ENCODE measurements around the gene CASP4.

CASP4 gene

DNA sequence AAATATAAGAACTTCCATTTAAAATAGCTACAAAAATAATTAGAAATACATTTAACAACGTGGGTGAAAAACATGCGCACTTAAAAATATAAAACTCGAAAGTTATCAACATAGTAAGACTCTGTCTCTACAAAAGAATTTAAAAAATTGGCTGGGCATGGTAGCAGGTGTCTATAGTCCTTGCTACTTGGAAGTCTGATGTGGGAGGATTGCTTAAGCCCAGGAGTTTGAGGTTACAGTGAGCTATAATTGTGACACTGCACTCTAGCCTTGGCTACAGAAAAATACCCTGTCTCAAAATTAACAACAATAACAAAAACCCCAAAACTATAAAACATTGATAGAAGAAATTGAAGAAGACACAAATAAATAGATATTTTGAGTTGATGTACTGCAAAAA, 56.3 kb downstream of the CASP4 start:
- H3K36me3 ChIP-seq (ENCODE audit: control insufficient read depth, low read length): no peaks in the 10 kb centered on the region
- H3K4me1 ChIP-seq (ENCODE audit: control insufficient read depth, low read length): no peaks in the 10 kb centered on the region
- H3K27me3 ChIP-seq (ENCODE audit: control insufficient read depth, low read length): no peaks in the 10 kb centered on the region
- no peaks in the 10 kb centered on the region for H3K79me2 ChIP-seq (ENCODE audit: control insufficient read depth, low read length)
- no peak overlapping the region for H3K27ac ChIP-seq (ENCODE audit: low read depth, low read length)
- H3K9me2 ChIP-seq (replicated peaks; ENCODE audit: control insufficient read depth, low read length): no peaks in the 10 kb centered on the region
- no peaks in the 10 kb centered on the region for H4K20me1 ChIP-seq (ENCODE audit: control insufficient read depth, insufficient read depth, low read depth, low read length)
- no peak overlapping the region for H3K4me2 ChIP-seq (ENCODE audit: low read length)
- no peaks in the 10 kb centered on the region for H3K9me3 ChIP-seq (ENCODE audit: control insufficient read depth, insufficient read depth, low read length)
- H3F3A ChIP-seq (ENCODE audit: control insufficient read depth, insufficient read depth): no peaks in the 10 kb centered on the region
- no peak for TF ChIP-seq EZH2phosphoT487 (IDR thresholded peaks at IDR 0.05; ENCODE audit: borderline replicate concordance, low read length)
- H3K4me3 ChIP-seq (ENCODE audit: low read length): no peak overlapping the region

DNA sequence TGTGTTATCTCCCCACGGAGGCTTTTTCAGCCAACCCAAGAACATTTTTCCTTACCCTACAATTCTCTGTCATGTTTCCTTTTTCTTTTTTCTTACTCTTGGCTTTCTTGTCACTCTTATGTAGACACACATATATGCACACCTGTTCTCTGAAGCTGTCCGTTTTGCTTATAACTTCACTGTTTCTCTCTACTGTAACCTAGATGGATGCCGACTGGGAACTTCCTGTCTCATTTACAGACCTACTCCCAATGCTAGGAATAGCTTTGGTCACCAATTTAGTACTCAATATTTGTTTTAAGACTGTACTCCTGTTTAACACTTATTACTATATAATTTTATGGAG, 60.2 kb downstream of the CASP4 start:
- no peak overlapping the region for H3K4me3 ChIP-seq (ENCODE audit: low read length)
- H3F3A ChIP-seq (ENCODE audit: control insufficient read depth, insufficient read depth): no peaks in the 10 kb centered on the region
- no peaks in the 10 kb centered on the region for H3K36me3 ChIP-seq (ENCODE audit: control insufficient read depth, low read length)
- no peaks in the 10 kb centered on the region for H3K9me2 ChIP-seq (replicated peaks; ENCODE audit: control insufficient read depth, low read length)
- no peaks in the 10 kb centered on the region for H3K79me2 ChIP-seq (ENCODE audit: control insufficient read depth, low read length)
- no peaks in the 10 kb centered on the region for H3K27me3 ChIP-seq (ENCODE audit: control insufficient read depth, low read length)
- no peak overlapping the region for H3K27ac ChIP-seq (ENCODE audit: low read depth, low read length)
- H3K4me2 ChIP-seq (ENCODE audit: low read length): no peak overlapping the region
- H4K20me1 ChIP-seq (ENCODE audit: control insufficient read depth, insufficient read depth, low read depth, low read length): no peaks in the 10 kb centered on the region
- H3K4me1 ChIP-seq (ENCODE audit: control insufficient read depth, low read length): no peaks in the 10 kb centered on the region
- H3K9me3 ChIP-seq (ENCODE audit: control insufficient read depth, insufficient read depth, low read length): no peaks in the 10 kb centered on the region; the same call in 1 of the 2 replicates
- no peak for TF ChIP-seq EZH2phosphoT487 (IDR thresholded peaks at IDR 0.05; ENCODE audit: borderline replicate concordance, low read length)
- TF ChIP-seq CTCF (IDR thresholded peaks at IDR 0.05; ENCODE audit: low read depth, low read length, poor library complexity, severe bottlenecking): no peak

GRCh38 chr11:104907521-104908185, 60.7 kb downstream of the CASP4 start:
- no peak for TF ChIP-seq EZH2phosphoT487 (IDR thresholded peaks at IDR 0.05; ENCODE audit: borderline replicate concordance, low read length)
- H3K36me3 ChIP-seq (ENCODE audit: control insufficient read depth, low read length): no peaks in the 10 kb centered on the region
- H3K27me3 ChIP-seq (ENCODE audit: control insufficient read depth, low read length): no peaks in the 10 kb centered on the region
- no peak overlapping the region for H3K4me3 ChIP-seq (ENCODE audit: low read length)
- no peak overlapping the region for H3K27ac ChIP-seq (ENCODE audit: low read depth, low read length)
- no peak overlapping the region for H3K4me2 ChIP-seq (ENCODE audit: low read length)
- H3K9me3 ChIP-seq (ENCODE audit: control insufficient read depth, insufficient read depth, low read length): no peaks in the 10 kb centered on the region; the same call in 1 of the 2 replicates
- no peaks in the 10 kb centered on the region for H3K9me2 ChIP-seq (replicated peaks; ENCODE audit: control insufficient read depth, low read length)
- H3F3A ChIP-seq (ENCODE audit: control insufficient read depth, insufficient read depth): no peaks in the 10 kb centered on the region
- no peaks in the 10 kb centered on the region for H4K20me1 ChIP-seq (ENCODE audit: control insufficient read depth, insufficient read depth, low read depth, low read length)
- no peaks in the 10 kb centered on the region for H3K4me1 ChIP-seq (ENCODE audit: control insufficient read depth, low read length)
- no peaks in the 10 kb centered on the region for H3K79me2 ChIP-seq (ENCODE audit: control insufficient read depth, low read length)

DNA sequence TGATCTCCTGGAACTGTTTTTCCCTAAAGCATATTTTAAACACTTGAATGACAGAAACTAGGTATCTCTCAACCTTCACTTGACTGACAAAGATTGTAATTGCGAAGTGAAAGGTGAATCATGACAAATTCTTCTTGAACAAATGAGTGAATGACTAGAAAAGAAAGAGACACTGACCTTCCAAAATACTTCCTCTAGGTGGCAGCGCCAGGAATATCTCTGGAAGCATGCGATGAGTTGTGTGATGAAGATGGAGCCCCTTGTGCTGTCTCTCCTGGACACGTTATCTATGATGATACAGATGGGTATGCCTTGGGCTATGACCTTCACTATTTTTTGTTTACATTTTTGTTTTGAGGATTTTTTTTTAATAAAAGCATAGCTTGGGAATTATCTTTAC, 63.1 kb downstream of the CASP4 start:
- Histone ChIP-seq H3K9me3 (ENCODE audit: control insufficient read depth, insufficient read depth, low read length) (no peaks in the 10 kb centered on the region; the same call in 1 of the 2 replicates), H3F3A (ENCODE audit: control insufficient read depth, insufficient read depth) (no peaks in the 10 kb centered on the region), H3K27ac (ENCODE audit: low read depth, low read length) (no peak overlapping the region), H3K27me3 (ENCODE audit: control insufficient read depth, low read length) (no peaks in the 10 kb centered on the region), H3K9me2 (replicated peaks; ENCODE audit: control insufficient read depth, low read length) (no peaks in the 10 kb centered on the region), H3K79me2 (ENCODE audit: control insufficient read depth, low read length) (no peaks in the 10 kb centered on the region), H3K4me1 (ENCODE audit: control insufficient read depth, low read length) (no peaks in the 10 kb centered on the region), H3K4me3 (ENCODE audit: low read length) (no peak overlapping the region), H3K4me2 (ENCODE audit: low read length) (no peak overlapping the region), H4K20me1 (ENCODE audit: control insufficient read depth, insufficient read depth, low read depth, low read length) (no peaks in the 10 kb centered on the region), H3K36me3 (ENCODE audit: control insufficient read depth, low read length) (no peaks in the 10 kb centered on the region)
- no peak for TF ChIP-seq EZH2phosphoT487 (IDR thresholded peaks at IDR 0.05; ENCODE audit: borderline replicate concordance, low read length)
- TF ChIP-seq CTCF (IDR thresholded peaks at IDR 0.05; ENCODE audit: low read depth, low read length, poor library complexity, severe bottlenecking): no peak
